Tibial artery (tissue), 4 donors: Measurements from ENCODE around the gene LETM1.

Source experiments
- DNase-seq, 2 donors: peaks; one replicate each; pipeline ENCODE4 v3.0.0-alpha.2; 2019
- H3K27ac ChIP-seq, 2 donors: fragments of 200-600 bp; sonication (generic) in 1 of 2; 1 replicate in 1 of 2; 2 replicates in 1 of 2; pipeline ENCODE4 v1.5.1; 2018 to 2019; ENCODE audit warnings: mild to moderate bottlenecking in 1 of 2
- H3K27me3 ChIP-seq, 2 donors: fragments of 200-600 bp; sonication (generic) in 1 of 2; one replicate each; pipeline versions ENCODE4 v1.5.1 to v1.6.0; 2016 to 2019
- H3K36me3 ChIP-seq, 3 donors: fragments of 200-600 bp; sonication (generic) in 2 of 3; one replicate each; pipeline ENCODE4 v1.5.1; 2016 to 2019; ENCODE audit warnings: mild to moderate bottlenecking in 2 of 3
- H3K4me1 ChIP-seq, 4 donors: fragments of 200-600 bp; sonication (generic) in 2 of 4; 1 replicate in 3 of 4; 2 replicates in 1 of 4; pipeline ENCODE4 v1.5.1; 2016 to 2019
- H3K4me3 ChIP-seq, 2 donors: fragments of 200-600 bp; sonication (generic) in 1 of 2; 1 replicate in 1 of 2; 2 replicates in 1 of 2; pipeline ENCODE4 v1.5.1; 2018 to 2019; ENCODE audit warnings: mild to moderate bottlenecking in 2 of 2
- H3K9me3 ChIP-seq, 3 donors: fragments of 200-600 bp; sonication (generic) in 1 of 3; one replicate each; pipeline ENCODE4 v1.5.1; 2016 to 2019
- intact Hi-C: fragments of 100-400 bp; cut with DNase I; formaldehyde crosslinking; loops from one replicate; pipeline ENCODE4 v1.15.0; 2023; ENCODE audit warnings: low total_unique reads
- TF ChIP-seq, protein P1 (sequence below), 2 experiments: fragments of 200-600 bp in 1 of 2; fragments of 450-650 bp in 1 of 2; IDR thresholded peaks; one replicate each; pipeline ENCODE4 v1.5.1; 2017 to 2019; ENCODE audit warnings: antibody characterized with exemption in 2 of 2, mild to moderate bottlenecking in 1 of 2, moderate library complexity in 1 of 2

The LETM1 gene

DNA sequence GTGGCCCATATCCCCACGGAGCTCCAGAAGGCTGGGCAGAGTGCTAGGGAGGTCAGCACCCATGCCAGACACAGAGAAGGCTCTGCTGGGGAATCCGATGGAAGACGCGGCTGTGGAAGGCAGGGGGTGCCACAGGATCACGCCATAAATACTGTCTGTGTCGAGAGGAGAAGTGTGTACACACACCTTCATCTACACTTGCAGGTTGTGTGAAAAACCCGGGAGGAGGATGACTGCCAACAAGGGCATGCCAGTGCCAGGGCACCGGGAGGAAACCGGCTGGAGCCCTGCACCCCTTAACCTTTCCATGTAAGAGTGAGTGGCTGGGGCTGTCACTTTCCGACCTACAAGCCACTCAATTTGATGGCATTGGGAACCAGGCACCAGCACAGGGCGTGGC, 31.2 kb downstream of the LETM1 start:
- H3K27me3 ChIP-seq = no peaks in the 10 kb centered on the region
- H3K4me1 ChIP-seq = no peaks in the 10 kb centered on the region
- no peak overlapping the region for H3K4me3 ChIP-seq
- peaks cover 43 to 79% (median 68%) of the 10 kb centered on the region in 3 donors for H3K36me3 ChIP-seq
- no peak for DNase-seq
- no peak overlapping the region for H3K27ac ChIP-seq
- intact Hi-C loops = no loop called here
- TF ChIP-seq, protein P1, sequence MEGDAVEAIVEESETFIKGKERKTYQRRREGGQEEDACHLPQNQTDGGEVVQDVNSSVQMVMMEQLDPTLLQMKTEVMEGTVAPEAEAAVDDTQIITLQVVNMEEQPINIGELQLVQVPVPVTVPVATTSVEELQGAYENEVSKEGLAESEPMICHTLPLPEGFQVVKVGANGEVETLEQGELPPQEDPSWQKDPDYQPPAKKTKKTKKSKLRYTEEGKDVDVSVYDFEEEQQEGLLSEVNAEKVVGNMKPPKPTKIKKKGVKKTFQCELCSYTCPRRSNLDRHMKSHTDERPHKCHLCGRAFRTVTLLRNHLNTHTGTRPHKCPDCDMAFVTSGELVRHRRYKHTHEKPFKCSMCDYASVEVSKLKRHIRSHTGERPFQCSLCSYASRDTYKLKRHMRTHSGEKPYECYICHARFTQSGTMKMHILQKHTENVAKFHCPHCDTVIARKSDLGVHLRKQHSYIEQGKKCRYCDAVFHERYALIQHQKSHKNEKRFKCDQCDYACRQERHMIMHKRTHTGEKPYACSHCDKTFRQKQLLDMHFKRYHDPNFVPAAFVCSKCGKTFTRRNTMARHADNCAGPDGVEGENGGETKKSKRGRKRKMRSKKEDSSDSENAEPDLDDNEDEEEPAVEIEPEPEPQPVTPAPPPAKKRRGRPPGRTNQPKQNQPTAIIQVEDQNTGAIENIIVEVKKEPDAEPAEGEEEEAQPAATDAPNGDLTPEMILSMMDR (IDR thresholded peaks at IDR 0.05) = no peak
- no peaks in the 10 kb centered on the region for H3K9me3 ChIP-seq

DNA sequence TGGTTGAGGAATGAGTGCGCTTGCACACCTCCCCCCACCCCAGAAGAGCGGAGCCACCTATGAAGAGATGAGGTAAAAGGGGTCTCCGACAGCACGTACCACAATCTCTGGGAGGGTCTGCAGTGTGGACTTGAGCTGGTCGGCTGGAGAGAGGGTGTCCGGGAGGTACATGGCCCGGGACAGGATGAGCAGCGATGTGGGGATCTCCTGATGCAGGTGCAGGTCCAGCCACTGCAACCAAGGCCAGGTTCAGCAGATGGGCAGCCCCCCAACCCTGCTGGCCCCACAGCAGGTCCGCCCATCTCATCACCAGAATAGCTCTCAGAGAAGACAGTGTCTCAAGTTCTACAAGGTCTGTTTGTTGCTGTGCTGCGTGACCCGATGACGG, 32.4 kb downstream of the LETM1 start:
- peaks cover 54 to 85% (median 75%) of the 10 kb centered on the region in 3 donors for H3K36me3 ChIP-seq

DNA sequence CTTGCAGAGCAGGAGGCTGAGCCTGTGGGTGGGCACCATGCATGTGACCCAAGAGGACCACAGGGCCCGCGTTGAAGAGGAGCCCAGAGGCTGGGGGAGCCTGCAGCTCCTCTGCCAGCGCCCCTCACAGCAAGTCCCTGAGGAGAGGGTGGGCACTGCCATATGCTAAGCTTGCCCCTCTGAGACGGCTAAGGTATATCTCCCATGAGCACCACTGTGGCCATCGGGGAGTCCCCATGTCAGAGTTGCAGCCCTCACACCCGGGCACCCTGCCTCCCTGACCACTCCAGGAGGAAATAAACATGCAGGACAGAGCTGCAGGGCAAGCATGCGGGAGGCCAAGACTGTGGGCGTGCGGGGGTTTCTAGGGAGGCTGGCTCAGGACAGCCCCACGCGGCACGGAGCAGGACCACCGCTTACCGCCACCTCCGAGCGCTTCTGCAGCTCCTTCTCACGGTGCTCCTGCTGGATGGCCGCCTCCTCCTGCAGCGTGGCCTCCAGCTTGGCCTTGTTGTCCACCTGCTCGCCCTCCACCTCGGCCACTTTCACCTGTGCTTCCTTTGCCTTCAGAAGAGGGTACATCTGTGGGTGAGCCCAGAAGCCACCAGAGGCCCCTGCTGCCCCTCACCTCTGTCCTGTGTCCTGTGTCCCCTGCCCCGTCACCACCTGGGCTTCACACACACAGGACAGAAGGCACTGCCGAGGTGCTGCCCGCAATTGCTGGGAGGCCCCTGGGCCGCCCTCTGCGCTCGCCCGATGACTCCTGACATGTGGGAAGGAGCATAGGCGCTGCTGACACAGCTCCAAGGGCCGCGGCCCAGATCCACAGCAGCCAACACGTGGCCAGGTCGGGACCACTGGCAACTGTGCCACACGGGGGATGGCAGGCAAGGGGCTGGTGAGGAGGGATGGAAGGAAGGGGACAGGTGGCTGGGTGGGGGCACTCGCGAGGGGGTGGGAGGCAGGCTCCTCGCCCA, 33.1 kb downstream of the LETM1 start:
- Histone ChIP-seq H3K4me3 (no peak overlapping the region), H3K9me3 (no peaks in the 10 kb centered on the region), H3K36me3 (peaks cover 60 to 92% (median 82%) of the 10 kb centered on the region in 3 donors), H3K4me1 (no peaks in the 10 kb centered on the region), H3K27me3 (no peaks in the 10 kb centered on the region), H3K27ac (no peak overlapping the region)
- TF ChIP-seq, protein P1 (IDR thresholded peaks at IDR 0.05) = no peak
- no peak for DNase-seq
- intact Hi-C loops = no loop called here

More for the DNA sequence above, 32.4 kb downstream of the LETM1 start:
- Histone ChIP-seq H3K27ac (no peak overlapping the region), H3K9me3 (no peaks in the 10 kb centered on the region), H3K27me3 (no peaks in the 10 kb centered on the region), H3K4me1 (no peaks in the 10 kb centered on the region), H3K4me3 (no peak overlapping the region)
- DNase-seq = no peak
- TF ChIP-seq, protein P1 (IDR thresholded peaks at IDR 0.05) = no peak
- intact Hi-C loops = no loop called here

DNA sequence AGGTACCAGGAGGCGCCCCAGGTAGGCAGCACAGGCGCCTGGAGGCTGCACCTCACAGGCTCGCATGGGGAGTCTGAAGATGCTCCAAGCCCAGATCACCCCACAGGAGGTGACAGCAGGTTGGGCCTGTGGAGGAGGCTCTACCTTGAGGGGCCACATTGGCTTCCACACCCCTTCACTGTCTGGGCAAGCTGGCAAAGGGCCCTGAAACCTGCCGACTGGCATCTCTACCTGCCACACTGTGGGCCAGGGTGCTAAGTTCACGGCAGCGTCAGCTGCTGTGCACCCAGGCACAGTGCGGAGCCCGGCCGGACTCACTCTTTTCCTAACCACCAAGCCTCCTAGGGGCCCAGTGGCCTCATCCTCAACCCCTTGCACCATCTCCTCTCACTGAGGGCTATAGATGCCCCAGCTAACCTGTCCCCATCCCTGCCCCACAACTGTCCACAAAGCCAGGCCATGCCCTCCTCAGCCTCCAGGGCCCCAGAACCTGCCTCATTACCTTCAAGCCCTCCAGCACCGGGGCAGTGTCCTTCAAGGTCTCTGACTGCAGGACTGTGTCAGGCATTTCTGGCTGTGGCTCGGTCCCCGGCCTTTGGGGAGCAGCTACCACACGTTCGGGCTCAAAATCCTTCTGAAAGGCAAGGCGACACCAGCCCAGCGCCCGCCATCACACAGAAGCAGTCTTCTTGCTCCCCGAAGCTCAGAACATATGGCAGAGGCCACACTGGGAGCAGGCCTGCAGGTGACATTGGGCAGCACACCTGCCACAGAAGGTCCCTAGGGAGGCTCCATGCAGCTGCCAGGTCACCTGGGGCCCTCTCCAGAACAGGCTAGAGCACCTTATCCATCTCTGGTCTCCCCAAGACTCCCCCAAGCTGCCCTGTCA, 34.0 kb downstream of the LETM1 start:
- TF ChIP-seq, protein P1 (IDR thresholded peaks at IDR 0.05) = no peak
- H3K4me1 ChIP-seq = no peaks in the 10 kb centered on the region
- peaks cover 70 to 100% (median 91%) of the 10 kb centered on the region in 3 donors for H3K36me3 ChIP-seq
- H3K4me3 ChIP-seq = no peak overlapping the region
- no peaks in the 10 kb centered on the region for H3K27me3 ChIP-seq
- no peak for DNase-seq
- H3K27ac ChIP-seq = no peak overlapping the region
- intact Hi-C loops = no loop called here
- H3K9me3 ChIP-seq = no peaks in the 10 kb centered on the region

DNA sequence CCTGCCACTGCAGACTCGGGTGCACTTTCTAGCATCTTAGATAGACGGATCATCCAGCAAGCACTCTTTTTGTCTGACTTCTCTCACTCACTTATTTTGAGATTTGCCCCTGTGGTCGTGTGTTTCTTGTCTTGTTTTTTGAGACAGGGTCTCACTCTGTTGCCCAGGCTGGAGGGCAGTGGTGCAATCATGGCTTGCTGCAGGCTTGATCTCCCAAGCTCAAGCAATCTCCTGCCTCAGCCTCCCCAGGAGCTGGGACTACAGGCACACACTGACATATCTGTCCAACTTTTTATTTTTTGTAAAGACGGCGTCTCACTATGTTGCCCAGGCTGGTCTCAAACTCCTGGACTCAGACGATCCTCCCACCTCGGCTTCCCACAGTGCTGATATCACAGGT, 36.1 kb downstream of the LETM1 start:
- Histone ChIP-seq H3K27ac (no peak overlapping the region), H3K4me1 (no peaks in the 10 kb centered on the region), H3K9me3 (no peaks in the 10 kb centered on the region), H3K36me3 (peaks cover 83 to 100% (median 93%) of the 10 kb centered on the region in 3 donors), H3K27me3 (no peaks in the 10 kb centered on the region), H3K4me3 (no peak overlapping the region)
- DNase-seq = no peak
- TF ChIP-seq, protein P1 (IDR thresholded peaks at IDR 0.05) = no peak
- intact Hi-C loops = no loop called here
